ENCODE data around the gene TMF1.

GRCh38 chr3:69084326-69085167 is 32.4 kb upstream of the TMF1 start, which contains the start of gene ARL6IP5:
- TF ChIP-seq CTBP2 (IDR thresholded peaks at IDR 0.05; ENCODE audit: borderline replicate concordance, insufficient read depth, insufficient read length, low read length) (no peak), KDM5A (IDR thresholded peaks at IDR 0.05; ENCODE audit: low read length) (no peak), CTCF (IDR thresholded peaks at IDR 0.05; ENCODE audit: control extremely low read depth in 1 of 3, insufficient read depth in 1 of 3, low read depth in 1 of 3, low read length in 3 of 3) (no peak)

Data from H1 (cell line).